Activated gamma-delta T cell treated with Interleukin-2 at 50 U/mL for 16 hours (primary cell): ENCODE data around the gene MRPL36.
"Not testable (repeated sequence)": the region's sequence is repeated elsewhere in the genome, so short reads cannot be mapped to it uniquely, and the experiment has no call there.

Experiments
- DNase-seq: peaks from one replicate; pipeline ENCODE4 v3.0.0-alpha.2; 2020

MRPL36 gene

GRCh38 chr5:1831677-1832313 is 32.2 kb upstream of the MRPL36 start:
- DNase-seq, result no peak

DNA sequence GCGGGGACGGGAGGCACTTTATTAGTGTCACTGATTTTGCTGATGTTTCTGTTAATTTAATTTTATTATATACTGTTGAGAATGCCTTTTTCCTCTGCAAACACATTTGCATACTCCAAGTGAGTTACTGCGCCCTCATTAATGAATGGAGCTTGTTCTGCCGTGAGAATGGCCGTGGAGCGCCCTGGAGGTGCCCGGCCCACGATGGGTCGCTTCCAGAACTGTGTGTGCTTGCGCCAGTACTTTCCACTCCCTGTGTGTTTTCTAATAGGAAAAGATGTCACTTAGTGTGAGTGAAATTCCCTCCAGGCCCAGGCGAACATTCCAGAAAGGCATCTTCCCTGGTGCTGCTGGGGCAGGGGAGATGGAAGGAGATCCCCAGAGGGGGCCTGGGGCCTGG is 31.6 kb upstream of the MRPL36 start:
- DNase-seq, result no peak

- no peak for DNase-seq
Observed at GRCh38 chr5:1830571-1831228, 31.1 kb upstream of the MRPL36 start.

DNA sequence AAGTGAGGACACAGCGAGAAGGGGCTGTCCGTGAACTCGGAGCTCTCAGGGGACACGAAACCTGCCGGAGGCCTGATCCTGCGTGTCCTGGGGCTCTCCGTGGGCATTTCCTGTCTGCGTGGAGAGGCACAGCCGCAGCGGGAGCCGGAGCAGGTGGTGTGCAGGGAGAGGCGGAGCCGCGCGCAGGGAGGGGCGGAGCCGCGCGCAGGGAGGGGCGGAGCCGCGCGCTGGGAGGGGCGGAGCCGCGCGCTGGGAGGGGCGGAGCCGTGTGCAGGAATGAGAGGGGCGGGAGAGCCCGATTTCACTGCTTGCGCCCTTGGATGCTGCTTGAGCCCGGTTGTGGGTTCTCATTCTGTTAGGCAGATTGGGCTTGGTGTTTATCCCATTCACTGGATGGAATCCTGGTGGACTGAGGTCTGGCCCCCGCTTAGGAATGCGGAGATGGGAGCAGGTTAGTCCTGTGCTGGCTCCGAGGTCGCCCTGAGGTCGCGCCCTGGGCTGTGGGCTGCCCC is 28.3 kb upstream of the MRPL36 start:
- DNase-seq, result no peak

DNA sequence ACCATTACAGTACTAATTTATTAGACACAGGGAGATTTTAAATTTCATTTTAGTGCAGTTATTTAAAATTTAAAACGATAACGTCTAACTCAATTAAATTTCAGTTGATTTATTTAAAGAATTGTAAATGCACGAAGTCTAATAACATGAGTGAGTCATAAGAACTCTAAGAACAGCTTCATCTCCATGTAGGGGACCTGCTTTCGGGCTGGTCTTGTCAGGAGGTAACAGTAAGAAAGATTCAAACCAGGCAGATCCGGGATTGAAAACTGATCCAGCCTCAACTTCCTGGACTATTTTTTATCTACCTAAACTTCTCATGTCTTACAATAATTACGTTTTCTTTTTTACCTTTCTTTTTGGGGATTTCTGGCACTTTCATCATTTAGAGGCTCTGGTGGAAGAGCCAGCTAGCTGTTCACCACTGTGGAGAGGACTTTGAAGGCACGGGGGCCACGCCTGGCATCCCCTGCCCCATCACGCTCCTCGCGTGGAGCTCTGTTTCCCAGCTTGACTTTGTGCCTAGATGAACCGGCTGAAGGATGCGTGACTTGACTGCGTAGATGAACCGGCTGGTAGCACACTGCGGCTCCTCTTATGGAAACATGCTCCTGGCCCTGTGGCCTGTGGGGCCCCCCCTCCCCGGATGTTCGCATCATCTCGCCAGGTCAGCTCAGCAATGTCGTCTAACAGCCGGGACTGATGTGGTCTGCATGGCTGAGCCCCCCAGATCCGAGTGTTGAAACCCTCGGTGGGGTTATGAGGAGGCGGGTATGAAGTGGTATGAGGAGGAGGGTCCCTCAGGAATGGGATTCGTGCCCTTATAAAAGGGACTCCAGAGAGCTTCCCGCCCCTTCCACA is 27.6 kb upstream of the MRPL36 start:
- DNase-seq, result no peak

- no peak for DNase-seq
Observed at GRCh38 chr5:1826235-1826980, 26.8 kb upstream of the MRPL36 start.

DNA sequence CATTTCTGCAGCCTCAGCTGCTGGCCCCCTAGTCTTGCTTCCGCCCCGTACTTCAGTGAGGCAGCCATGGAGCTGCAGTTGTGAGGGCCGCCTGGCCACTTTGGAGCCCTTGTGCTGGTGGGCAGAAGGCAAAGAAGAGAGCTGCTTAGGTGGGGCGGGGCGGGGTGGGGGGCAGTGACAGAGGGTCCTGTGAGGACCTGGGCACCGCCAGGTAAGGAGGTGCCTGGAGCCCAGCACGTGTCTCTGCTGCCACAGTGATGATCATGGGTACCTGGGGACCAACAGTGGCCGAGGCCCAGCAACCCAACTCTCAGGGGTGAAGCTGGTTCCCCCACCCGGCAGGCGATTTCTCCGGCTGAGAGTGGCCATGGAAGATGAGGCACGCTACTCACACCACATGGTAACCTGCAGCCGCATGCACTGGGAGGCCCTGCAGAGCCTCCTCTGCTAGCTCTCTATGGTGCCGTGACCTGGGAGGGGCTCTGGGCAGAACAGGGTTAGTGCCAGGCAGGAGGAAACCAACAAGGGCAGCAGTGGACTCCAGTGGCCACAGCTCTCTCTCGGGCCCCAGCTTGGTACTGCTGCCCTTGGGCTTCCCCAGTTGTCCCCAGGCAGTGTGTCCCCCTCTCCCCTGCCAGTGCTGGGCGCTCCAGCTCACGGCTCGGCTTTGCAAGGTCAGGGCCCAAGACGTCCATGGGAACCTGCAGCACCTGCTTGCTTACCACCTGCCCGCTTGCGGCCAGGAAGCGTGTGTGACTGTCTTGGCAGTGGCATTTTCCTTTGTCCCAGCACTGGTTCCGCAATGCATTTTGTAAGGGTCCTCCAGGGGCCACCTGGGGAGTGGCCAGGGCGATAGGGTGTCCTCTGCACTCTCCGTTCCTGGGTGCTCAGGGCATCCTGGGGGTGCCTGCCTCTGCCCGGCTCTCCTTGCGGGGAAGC is 25.5 kb upstream of the MRPL36 start:
- no peak for DNase-seq

- DNase-seq, result no peak
Observed at GRCh38 chr5:1824109-1824821, 24.6 kb upstream of the MRPL36 start.

DNA sequence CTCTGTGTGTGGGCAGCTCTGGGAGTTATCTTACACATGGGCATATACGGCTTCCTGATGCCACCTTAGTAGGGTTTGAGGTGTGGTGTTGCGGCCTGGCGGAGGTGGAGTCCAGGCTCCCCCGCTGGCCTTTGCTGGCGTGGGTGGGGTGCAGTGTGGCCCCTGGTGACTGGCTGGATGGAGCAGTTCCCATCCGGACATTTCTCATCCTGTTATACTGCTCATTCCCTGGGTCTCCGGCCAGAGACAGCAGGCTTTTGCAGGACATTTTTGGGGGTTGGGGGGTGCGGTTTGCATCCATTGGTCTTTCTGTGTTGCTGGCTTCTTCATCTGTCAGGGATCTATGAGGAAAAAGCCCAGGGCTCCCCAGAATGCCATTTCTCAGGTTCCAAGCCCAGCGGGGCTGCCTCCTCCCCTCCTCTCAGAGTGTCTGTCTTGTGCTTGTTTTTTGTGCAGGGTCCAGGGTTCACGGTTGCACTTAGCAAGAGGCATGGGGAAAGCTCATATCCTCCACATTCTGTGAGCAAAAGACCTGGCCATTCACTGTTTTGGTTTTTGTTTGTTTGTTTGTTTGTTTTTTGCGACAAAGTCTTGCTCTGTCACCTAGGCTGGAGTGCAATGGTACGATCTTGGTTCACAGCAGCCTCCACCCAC is 23.9 kb upstream of the MRPL36 start:
- DNase-seq, result no peak

DNA sequence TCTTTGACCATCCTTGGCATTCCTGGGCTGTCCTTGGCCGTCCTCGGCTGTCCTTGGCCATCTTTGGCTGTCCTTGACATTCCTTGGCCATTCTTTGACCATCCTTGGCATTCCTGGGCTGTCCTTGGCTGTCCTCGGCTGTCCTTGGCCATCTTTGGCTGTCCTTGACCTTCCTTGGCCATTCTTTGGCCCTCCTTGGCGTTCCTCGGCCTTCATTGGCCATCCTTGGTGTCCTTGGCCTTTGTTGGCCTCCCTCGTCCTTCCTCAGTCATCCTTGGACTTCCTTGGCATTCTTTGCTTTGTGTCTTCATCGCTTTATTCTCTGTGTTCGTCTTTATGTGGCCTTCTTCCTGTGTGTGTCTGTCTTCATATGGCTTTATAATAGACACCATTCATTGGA is 22.2 kb upstream of the MRPL36 start:
- DNase-seq, result no peak

DNA sequence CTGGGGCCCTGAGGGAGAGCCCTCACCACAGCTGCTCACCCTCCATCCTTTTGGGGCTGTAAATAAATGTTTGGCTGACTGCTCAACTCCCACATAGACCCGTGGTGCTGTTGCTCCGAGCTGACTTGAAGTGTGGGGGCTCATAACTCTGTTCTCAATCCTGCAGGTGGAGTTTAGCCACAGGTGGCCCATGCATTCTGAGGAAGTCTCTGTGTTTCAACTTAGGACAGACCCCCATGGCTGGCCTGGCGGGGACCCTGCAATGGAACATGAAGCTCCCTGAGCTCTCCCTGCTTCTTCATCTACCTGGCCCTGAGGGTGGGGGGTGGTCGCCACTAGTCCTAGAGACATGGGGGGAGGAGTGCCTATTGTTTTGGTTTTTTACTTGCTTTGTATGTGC is 21.3 kb upstream of the MRPL36 start:
- no peak for DNase-seq

GRCh38 chr5:1820381-1820780 is 20.7 kb upstream of the MRPL36 start:
- no peak for DNase-seq

- no peak for DNase-seq
Observed at GRCh38 chr5:1819458-1819857, 19.8 kb upstream of the MRPL36 start.

GRCh38 chr5:1818784-1819183 is 19.1 kb upstream of the MRPL36 start:
- no peak for DNase-seq

DNA sequence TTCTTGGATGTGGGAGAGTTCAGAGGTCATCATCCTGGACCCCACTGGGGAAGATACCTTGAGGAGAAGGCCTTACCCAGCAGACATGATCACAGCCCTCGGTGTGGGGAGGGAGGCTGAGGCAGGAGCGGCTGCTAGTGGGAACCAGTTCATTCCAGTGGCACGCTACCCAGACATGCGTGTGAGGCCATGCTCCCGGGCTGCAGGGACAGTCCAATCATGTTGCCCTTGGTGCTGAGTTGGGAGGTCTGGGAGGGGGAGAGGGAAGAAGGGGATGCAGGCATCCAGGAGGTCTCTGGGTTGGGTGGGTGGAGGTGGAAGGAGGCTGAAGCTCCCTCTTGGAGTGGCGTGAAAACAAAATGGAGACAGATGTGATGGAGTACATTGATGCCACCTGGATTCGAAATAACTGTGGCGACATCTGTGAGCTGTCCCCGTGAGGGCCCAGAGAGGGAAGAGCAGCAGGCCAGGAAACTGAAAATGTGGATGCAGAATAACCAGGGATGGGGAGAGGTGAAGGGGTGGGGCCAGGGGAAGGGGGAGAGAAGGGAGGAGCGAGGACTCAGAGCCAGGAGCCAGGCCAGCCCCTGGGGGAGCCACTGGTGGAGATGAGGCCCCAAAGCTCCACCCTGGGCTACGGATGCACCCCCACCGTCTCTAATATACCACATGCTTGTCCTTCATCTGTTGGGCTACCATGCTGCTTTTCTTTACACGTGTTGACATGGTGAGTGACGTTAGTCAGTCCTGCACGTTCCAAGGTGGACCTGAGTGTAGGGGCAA is 17.8 kb upstream of the MRPL36 start:
- DNase-seq, result no peak

DNA sequence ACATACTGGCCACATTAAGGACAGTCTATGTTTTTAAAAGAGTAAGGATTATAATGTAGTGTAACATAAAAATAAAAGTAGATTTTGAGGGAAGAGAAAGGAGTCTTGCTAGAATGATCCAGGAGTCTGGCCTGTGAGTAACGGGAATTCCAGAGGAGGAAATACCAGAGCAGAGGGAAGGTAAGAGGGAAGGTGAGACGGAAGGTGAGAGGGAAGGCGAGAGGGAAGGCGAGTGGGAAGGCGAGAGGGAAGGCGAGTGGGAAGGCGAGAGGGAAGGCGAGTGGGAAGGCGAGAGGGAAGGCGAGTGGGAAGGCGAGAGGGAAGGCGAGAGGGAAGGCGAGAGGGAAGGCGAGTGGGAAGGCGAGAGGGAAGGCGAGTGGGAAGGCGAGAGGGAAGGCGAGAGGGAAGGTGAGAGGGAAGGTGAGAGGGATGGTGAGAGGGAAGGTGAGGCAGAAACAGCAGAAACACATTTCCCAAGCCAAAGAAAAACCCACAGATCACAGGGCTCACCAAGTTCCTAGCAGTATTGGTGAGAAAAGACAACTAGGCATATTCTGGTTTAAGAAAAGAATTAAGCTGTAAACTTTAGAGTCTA is 17.0 kb upstream of the MRPL36 start:
- DNase-seq, result not testable (repeated sequence)

- no peak for DNase-seq
Observed at GRCh38 chr5:1815881-1816292, 16.2 kb upstream of the MRPL36 start.

GRCh38 chr5:1815071-1815786 is 15.6 kb upstream of the MRPL36 start:
- DNase-seq, result no peak
